Endodermal cell (in vitro differentiated cells): ENCODE data around the gene RELCH. TPM values are rescaled to one million over a fixed set of nuclear protein-coding genes. Genes with fewer than 3 reads are reported as not detected.
A peak's percentile ranks its signal among the peaks of the same experiment; 100 is the strongest.

Experiments
- DNase-seq: peaks from one replicate; pipeline ENCODE4 v3.0.0-alpha.2; 2017
- H3K27ac ChIP-seq: 2 replicates; pipeline ENCODE4 v1.5.1; 2013; ENCODE audit warnings: mild to moderate bottlenecking, low read depth, low read length, moderate library complexity
- H3K27me3 ChIP-seq: 2 replicates; pipeline ENCODE4 v1.6.1; 2013; ENCODE audit warnings: mild to moderate bottlenecking, low read length, moderate library complexity; ENCODE audit not compliant: insufficient read depth, control insufficient read depth, poor library complexity, severe bottlenecking
- H3K36me3 ChIP-seq: 2 replicates; pipeline ENCODE4 v1.7.0; 2013; ENCODE audit warnings: mild to moderate bottlenecking, low read length, moderate library complexity; ENCODE audit not compliant: control insufficient read depth, insufficient read depth
- H3K4me1 ChIP-seq: one replicate; pipeline ENCODE4 v1.7.0; 2013; ENCODE audit warnings: low read length; ENCODE audit not compliant: control insufficient read depth, insufficient read depth
- H3K4me3 ChIP-seq: 2 replicates; pipeline ENCODE4 v1.5.1; 2013; ENCODE audit warnings: mild to moderate bottlenecking, low read length, moderate library complexity
- H3K9ac ChIP-seq: 2 replicates; pipeline ENCODE4 v1.6.1; 2013; ENCODE audit warnings: mild to moderate bottlenecking, low read length, moderate library complexity; ENCODE audit not compliant: poor library complexity, severe bottlenecking; ENCODE audit errors: extremely low read depth
- H3K9me3 ChIP-seq: 2 replicates; pipeline ENCODE4 v1.6.1; 2013; ENCODE audit warnings: mild to moderate bottlenecking, low read length, moderate library complexity; ENCODE audit not compliant: control insufficient read depth
- H3K27ac Mint-ChIP-seq: 2 replicates; pipeline ENCODE4 v1.8.0; 2020; ENCODE audit warnings: mixed read lengths
- H3K27me3 Mint-ChIP-seq: 2 replicates; pipeline ENCODE4 v1.8.0; 2021; ENCODE audit warnings: mild to moderate bottlenecking, mixed read lengths; ENCODE audit not compliant: insufficient read depth
- H3K36me3 Mint-ChIP-seq: 2 replicates; pipeline ENCODE4 v1.8.0; 2020; ENCODE audit warnings: low read depth, mixed read lengths
- H3K4me1 Mint-ChIP-seq: 2 replicates; pipeline ENCODE4 v1.8.0; 2020; ENCODE audit warnings: mixed read lengths
- H3K4me3 Mint-ChIP-seq: 2 replicates; pipeline ENCODE4 v1.8.0; 2020; ENCODE audit warnings: mild to moderate bottlenecking, moderate library complexity, mixed read lengths
- H3K9me3 Mint-ChIP-seq: 2 replicates; pipeline ENCODE4 v1.8.0; 2020; ENCODE audit warnings: mild to moderate bottlenecking, mixed read lengths
- WGBS, 2 experiments: methylation state at CpG; one replicate each; pipeline versions ENCODE4 v1.1.5 to v1.1.7; 2013; ENCODE audit warnings: missing lambda C conversion rate in 2 of 2, mixed read lengths in 1 of 2; ENCODE audit not compliant: insufficient coverage in 1 of 2, insufficient read length in 1 of 2; 5-methylcytosine and 5-hydroxymethylcytosine counted together
- total RNA-seq, 2 donors: library from RNA; stranded (reverse); fragmentation: NEBNext Ultra II Directional in 1 of 2; extraction: Animal tissue kit (Norgen Biotek cat#: 25700) in 1 of 2; gene quantifications; 2 replicates in 1 of 2; 3 replicates in 1 of 2; pipeline ENCODE4 v1.2.1, GENCODE V29; 2021
- TF ChIP-seq, protein P1 (sequence below): fragments of 200-600 bp; sonication (generic); conservative IDR thresholded peaks from 2 replicates; pipeline ENCODE4 v1.5.0; 2021; ENCODE audit warnings: antibody characterized with exemption, mild to moderate bottlenecking

Gene RELCH
- total RNA-seq, 2 donors from 2014 or later, result 29.4 to 32.0 TPM

DNA sequence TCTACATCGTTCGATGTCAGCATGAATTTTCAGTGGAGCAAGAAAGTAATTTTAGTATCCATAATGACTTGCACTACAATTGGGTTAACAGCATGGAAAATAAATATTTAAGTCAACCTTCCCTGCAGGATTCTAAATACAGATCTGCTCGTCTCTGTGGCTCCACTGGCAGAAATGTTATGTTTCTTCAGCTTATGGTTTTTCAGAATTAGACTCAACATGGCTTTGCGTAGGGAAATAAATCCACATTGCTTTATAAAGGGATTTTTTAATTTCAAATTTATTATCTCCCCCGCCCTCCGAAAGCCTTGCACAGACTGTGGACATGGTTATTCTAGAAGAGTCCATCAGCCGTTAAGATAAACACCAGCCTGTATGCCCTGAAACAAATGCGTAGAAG is 156.3 kb downstream of the RELCH start:
- H3K27me3 ChIP-seq, result no peaks in the 10 kb centered on the region

DNA sequence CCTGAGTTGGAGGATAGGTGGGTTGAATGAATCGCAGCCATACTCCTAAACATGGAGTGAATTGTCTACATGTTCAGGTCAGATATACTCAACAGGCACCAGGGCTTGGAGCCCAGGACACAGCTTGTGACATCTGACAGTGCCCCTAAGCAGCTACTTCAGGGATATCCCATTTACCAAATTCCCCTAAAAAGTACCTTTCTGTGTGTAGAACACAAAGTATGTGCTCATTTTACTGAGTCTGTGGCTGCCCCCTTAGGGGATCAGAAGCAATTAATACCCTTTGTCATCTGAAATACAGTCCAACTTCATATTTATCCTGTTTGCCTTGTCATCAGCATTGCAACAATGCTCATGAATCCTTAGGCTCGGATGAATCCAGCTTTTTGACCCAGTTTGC is 158.9 kb downstream of the RELCH start:
- no peak overlapping the region for H3K27ac Mint-ChIP-seq
- Histone ChIP-seq H3K36me3 (no peaks in the 10 kb centered on the region), H3K9me3 (no peaks in the 10 kb centered on the region), H3K4me1 (no peaks in the 10 kb centered on the region), H3K9ac (no peak overlapping the region), H3K27me3 (no peaks in the 10 kb centered on the region), H3K4me3 (no peak overlapping the region), H3K27ac (no peak overlapping the region)
- no peak for DNase-seq
- H3K9me3 Mint-ChIP-seq, result no peaks in the 10 kb centered on the region
- 92 to 95% methylated on average over 2 of the region's 2 CpGs for WGBS, 2 experiments
- peaks cover 9% of the 10 kb centered on the region for H3K4me1 Mint-ChIP-seq
- H3K27me3 Mint-ChIP-seq, result no peaks in the 10 kb centered on the region
- no peak overlapping the region for H3K4me3 Mint-ChIP-seq
- TF ChIP-seq, protein P1, sequence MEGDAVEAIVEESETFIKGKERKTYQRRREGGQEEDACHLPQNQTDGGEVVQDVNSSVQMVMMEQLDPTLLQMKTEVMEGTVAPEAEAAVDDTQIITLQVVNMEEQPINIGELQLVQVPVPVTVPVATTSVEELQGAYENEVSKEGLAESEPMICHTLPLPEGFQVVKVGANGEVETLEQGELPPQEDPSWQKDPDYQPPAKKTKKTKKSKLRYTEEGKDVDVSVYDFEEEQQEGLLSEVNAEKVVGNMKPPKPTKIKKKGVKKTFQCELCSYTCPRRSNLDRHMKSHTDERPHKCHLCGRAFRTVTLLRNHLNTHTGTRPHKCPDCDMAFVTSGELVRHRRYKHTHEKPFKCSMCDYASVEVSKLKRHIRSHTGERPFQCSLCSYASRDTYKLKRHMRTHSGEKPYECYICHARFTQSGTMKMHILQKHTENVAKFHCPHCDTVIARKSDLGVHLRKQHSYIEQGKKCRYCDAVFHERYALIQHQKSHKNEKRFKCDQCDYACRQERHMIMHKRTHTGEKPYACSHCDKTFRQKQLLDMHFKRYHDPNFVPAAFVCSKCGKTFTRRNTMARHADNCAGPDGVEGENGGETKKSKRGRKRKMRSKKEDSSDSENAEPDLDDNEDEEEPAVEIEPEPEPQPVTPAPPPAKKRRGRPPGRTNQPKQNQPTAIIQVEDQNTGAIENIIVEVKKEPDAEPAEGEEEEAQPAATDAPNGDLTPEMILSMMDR, result no peak
- peaks cover 10% of the 10 kb centered on the region for H3K36me3 Mint-ChIP-seq

More for the DNA sequence above, 156.3 kb downstream of the RELCH start:
- no peaks in the 10 kb centered on the region for H3K27me3 Mint-ChIP-seq
- no peaks in the 10 kb centered on the region for H3K9me3 ChIP-seq
- H3K9ac ChIP-seq, result no peak overlapping the region
- H3K27ac ChIP-seq, result no peak overlapping the region
- WGBS, 2 experiments, result 91 to 96% methylated on average over 7 to 8 of the region's 8 CpGs
- H3K4me3 Mint-ChIP-seq, result no peak overlapping the region
- TF ChIP-seq, protein P1, result no peak
- peaks cover 4% of the 10 kb centered on the region for H3K4me1 ChIP-seq
- peaks cover 23% of the 10 kb centered on the region for H3K4me1 Mint-ChIP-seq
- no peak for DNase-seq
- no peak overlapping the region for H3K4me3 ChIP-seq
- no peak overlapping the region for H3K27ac Mint-ChIP-seq
- no peaks in the 10 kb centered on the region for H3K9me3 Mint-ChIP-seq
- peaks cover 4% of the 10 kb centered on the region for H3K36me3 Mint-ChIP-seq
- H3K36me3 ChIP-seq, result no peaks in the 10 kb centered on the region

- 77 to 86% methylated on average over 1 to 7 of the region's 7 CpGs for WGBS, 2 experiments
- Histone ChIP-seq H3K36me3 (peaks cover 2% of the 10 kb centered on the region), H3K4me1 (no peaks in the 10 kb centered on the region), H3K27me3 (no peaks in the 10 kb centered on the region), H3K9me3 (no peaks in the 10 kb centered on the region), H3K27ac (no peak overlapping the region), H3K4me3 (no peak overlapping the region), H3K9ac (no peak overlapping the region)
- no peak for DNase-seq
- peak overlapping the region; percentile 31 for H3K27ac Mint-ChIP-seq
- H3K36me3 Mint-ChIP-seq, result peaks cover 10% of the 10 kb centered on the region
- H3K4me1 Mint-ChIP-seq, result peaks cover 9% of the 10 kb centered on the region
- H3K4me3 Mint-ChIP-seq, result no peak overlapping the region
- no peaks in the 10 kb centered on the region for H3K27me3 Mint-ChIP-seq
- H3K9me3 Mint-ChIP-seq, result no peaks in the 10 kb centered on the region
- TF ChIP-seq, protein P1, result no peak
These were observed 159.5 kb downstream of the RELCH start for GRCh38 chr18:62346333-62347088.
